Spleen (tissue), 11 donors: ENCODE data around the gene RNF13. TPM values are rescaled to one million over a fixed set of nuclear protein-coding genes. Genes with fewer than 3 reads are reported as not detected.

Experiments
- DNase-seq: peaks from one replicate; pipeline ENCODE4 v3.0.0-alpha.2; 2020
- H3K27ac ChIP-seq, 8 donors: fragments of 200-600 bp; sonication (generic) in 7 of 8; 1 replicate in 4 of 8; 2 replicates in 4 of 8; pipeline versions ENCODE4 v1.5.0 to v1.8.0; 2016 to 2021; ENCODE audit warnings: inconsistent platforms in 4 of 8, mild to moderate bottlenecking in 4 of 8, moderate library complexity in 1 of 8
- H3K27me3 ChIP-seq, 7 donors: fragments of 200-600 bp; sonication (generic) in 6 of 7; replicated peaks in 1 of 7; 1 replicate in 4 of 7; 2 replicates in 3 of 7; pipeline versions ENCODE4 v1.5.0 to v1.8.0; 2016 to 2021; ENCODE audit warnings: inconsistent platforms in 3 of 7, mild to moderate bottlenecking in 1 of 7
- H3K36me3 ChIP-seq, 6 donors: fragments of 200-600 bp; sonication (generic) in 5 of 6; 1 replicate in 4 of 6; 2 replicates in 2 of 6; pipeline versions ENCODE4 v1.5.0 to v1.8.0; 2016 to 2021; ENCODE audit warnings: inconsistent platforms in 2 of 6
- H3K4me1 ChIP-seq, 6 donors: fragments of 200-600 bp; sonication (generic) in 5 of 6; 1 replicate in 3 of 6; 2 replicates in 3 of 6; pipeline versions ENCODE4 v1.5.0 to v1.8.0; 2016 to 2021; ENCODE audit warnings: inconsistent platforms in 3 of 6
- H3K4me3 ChIP-seq, 8 donors: fragments of 200-600 bp; sonication (generic) in 7 of 8; 1 replicate in 4 of 8; 2 replicates in 4 of 8; pipeline versions ENCODE4 v1.5.0 to v1.8.0; 2016 to 2021; ENCODE audit warnings: inconsistent platforms in 4 of 8, mild to moderate bottlenecking in 4 of 8, moderate library complexity in 2 of 8
- H3K9me3 ChIP-seq, 8 donors: fragments of 200-600 bp; sonication (generic) in 7 of 8; 1 replicate in 4 of 8; 2 replicates in 4 of 8; pipeline versions ENCODE4 v1.5.0 to v1.8.0; 2016 to 2021; ENCODE audit warnings: inconsistent platforms in 4 of 8
- POLR2A ChIP-seq, 3 donors: fragments of 450-650 bp; IDR thresholded peaks; one replicate each; pipeline ENCODE4 v1.5.1; 2017; ENCODE audit warnings: antibody characterized with exemption in 3 of 3, mild to moderate bottlenecking in 1 of 3
- POLR2AphosphoS5 ChIP-seq, 3 donors: sonication (generic); formaldehyde crosslinking; IDR thresholded peaks; one replicate each; pipeline ENCODE4 v1.5.1; 2017; ENCODE audit warnings: antibody characterized with exemption in 3 of 3
- whole genome bisulfite sequencing, 5 donors: extraction: QIAGEN DNeasy Blood & Tissue Kit in 3 of 5; methylation state at CpG; one replicate each; pipeline versions ENCODE4 v1.1.5 to v1.1.7; 2013 to 2018; 5-methylcytosine and 5-hydroxymethylcytosine counted together
- intact Hi-C: fragments of 100-400 bp; cut with DNase I; formaldehyde crosslinking; loops from one replicate; pipeline ENCODE4 v1.15.0; 2023; ENCODE audit warnings: low total_unique reads
- polyA plus RNA-seq, 3 donors: library from polyadenylated mRNA; stranded (reverse); fragments of 200-250 nt; gene quantifications; one replicate each; pipeline ENCODE4 v1.2.1, GENCODE V29; 2013
- total RNA-seq, 7 donors: library from RNA; depleted of rRNA in 3 of 7; stranded (reverse); fragments of >200 nt in 3 of 7; fragmentation: NEBNext Ultra II Directional in 4 of 7; extraction: Animal tissue kit (Norgen Biotek cat#: 25700) in 4 of 7; gene quantifications; one replicate each; pipeline versions ENCODE4 v1.1.0 to v1.2.1, GENCODE V29; 2016 to 2021
- TF ChIP-seq, protein P1 (sequence below), 11 experiments: fragments of 200-600 bp in 7 of 11; fragments of 450-650 bp in 4 of 11; sonication (generic) in 4 of 11; IDR thresholded peaks in 8 of 11; conservative IDR thresholded peaks in 3 of 11; 1 replicate in 7 of 11; 2 replicates in 4 of 11; pipeline versions ENCODE4 v1.4.0 to v1.8.0; 2016 to 2021; ENCODE audit warnings: antibody characterized with exemption in 11 of 11, inconsistent platforms in 4 of 11, mild to moderate bottlenecking in 1 of 11
- donor health status: healthy with polysubstance abuse.
- donor health status: DM: no; HTN: no; CAD: no; lungs with moderate emphysema.
- donor health status: DM: no; HTN: no; CAD: no.
- donor health status: Bipolar disorder and iron deficiency.
- donor health status: healthy.
- donor health status: DM: no; HTN: no; CAD: no.
- donor health status: DM: yes; HTN: yes; CAD: no.

Gene RNF13
- total and polyA plus RNA-seq, 10 donors = 30.7 to 137 (median 111) TPM

DNA sequence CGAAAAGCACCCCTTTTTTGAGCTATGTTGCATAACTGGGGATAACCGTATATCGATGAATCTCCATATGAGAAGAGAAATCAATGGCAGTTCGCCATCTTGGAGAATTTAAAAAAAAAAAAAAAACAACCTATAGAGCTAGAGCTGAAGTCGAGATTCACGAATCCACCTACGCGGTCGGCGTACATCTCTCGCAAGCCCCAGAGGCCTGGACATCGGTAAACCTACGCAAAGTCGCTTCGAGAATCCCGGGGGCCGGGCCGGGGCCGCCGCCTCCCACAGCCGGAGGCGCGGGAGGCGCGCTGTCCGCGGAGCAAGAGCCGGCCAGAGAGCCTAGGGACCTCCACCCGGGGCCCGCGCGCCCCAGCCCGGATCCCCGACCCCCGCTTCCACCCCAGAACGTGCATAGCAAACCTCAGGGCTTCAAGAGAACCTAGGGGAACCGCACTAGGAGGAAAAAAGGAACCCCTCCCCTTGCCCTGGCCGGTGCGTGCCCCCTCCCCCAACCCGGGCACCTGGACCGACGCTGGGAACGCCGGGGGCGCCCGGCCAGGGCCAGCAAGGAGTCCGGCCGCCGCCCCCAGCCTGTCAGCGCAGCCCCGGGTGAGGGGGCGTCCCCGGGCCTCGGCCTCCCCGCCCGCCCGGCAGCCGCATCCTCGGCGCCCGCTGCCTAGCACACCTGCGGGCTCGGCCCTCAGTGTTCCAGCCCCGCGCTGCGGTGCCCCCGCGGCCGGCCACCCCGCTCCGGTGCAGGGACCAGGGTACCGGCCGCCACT lies 157.1 kb downstream of the RNF13 start:
- Histone ChIP-seq H3K4me1 (peaks cover 0 to 49% (median 27%) of the 10 kb centered on the region in 6 donors), H3K4me3 (peak overlapping the region; percentile 73 to 96 (median 86)), H3K27ac (peak overlapping the region; percentile 1 to 87 (median 82)), H3K9me3 (no peaks in the 10 kb centered on the region), H3K36me3 (no peaks in the 10 kb centered on the region), H3K27me3 (peaks cover 0 to 52% (median 7%) of the 10 kb centered on the region in 7 donors)
- DNase-seq = peak; percentile 94
- 0 to 2% (median 1%) methylated on average over 37 to 73 of the region's 73 CpGs for WGBS, 5 donors
- peak in 2 of 3 donors; percentile 24 to 35 for TF ChIP-seq POLR2AphosphoS5 (IDR thresholded peaks at IDR 0.05)
- TF ChIP-seq, protein P1, sequence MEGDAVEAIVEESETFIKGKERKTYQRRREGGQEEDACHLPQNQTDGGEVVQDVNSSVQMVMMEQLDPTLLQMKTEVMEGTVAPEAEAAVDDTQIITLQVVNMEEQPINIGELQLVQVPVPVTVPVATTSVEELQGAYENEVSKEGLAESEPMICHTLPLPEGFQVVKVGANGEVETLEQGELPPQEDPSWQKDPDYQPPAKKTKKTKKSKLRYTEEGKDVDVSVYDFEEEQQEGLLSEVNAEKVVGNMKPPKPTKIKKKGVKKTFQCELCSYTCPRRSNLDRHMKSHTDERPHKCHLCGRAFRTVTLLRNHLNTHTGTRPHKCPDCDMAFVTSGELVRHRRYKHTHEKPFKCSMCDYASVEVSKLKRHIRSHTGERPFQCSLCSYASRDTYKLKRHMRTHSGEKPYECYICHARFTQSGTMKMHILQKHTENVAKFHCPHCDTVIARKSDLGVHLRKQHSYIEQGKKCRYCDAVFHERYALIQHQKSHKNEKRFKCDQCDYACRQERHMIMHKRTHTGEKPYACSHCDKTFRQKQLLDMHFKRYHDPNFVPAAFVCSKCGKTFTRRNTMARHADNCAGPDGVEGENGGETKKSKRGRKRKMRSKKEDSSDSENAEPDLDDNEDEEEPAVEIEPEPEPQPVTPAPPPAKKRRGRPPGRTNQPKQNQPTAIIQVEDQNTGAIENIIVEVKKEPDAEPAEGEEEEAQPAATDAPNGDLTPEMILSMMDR (IDR thresholded peaks at IDR 0.05 in 8 of 11, conservative IDR thresholded peaks at IDR 0.05 in 3 of 11) = no peak
- peak in 1 of 3 donors; percentile 19 for TF ChIP-seq POLR2A (IDR thresholded peaks at IDR 0.05)
- intact Hi-C loops = loop anchor here (10.0 kb wide), 1 partner anchor 215 kb away; no protein-coding TSS in a partner anchor

GRCh38 chr3:149970716-149971402 lies 157.8 kb downstream of the RNF13 start, which contains the start of gene PFN2:
TSS of gene PFN2 (minus strand) at chr3:149970895. CDS start at chr3:149970856, 39 bp downstream.
- peaks cover 0 to 44% (median 27%) of the 10 kb centered on the region in 6 donors for H3K4me1 ChIP-seq
- intact Hi-C loops = no loop called here
- H3K36me3 ChIP-seq = no peaks in the 10 kb centered on the region
- H3K27ac ChIP-seq = peak within 1 kb of the TSS; percentile 30 to 87 (median 82)
- 0 to 1% (median 0%) methylated on average over 37 to 102 of the region's 102 CpGs for WGBS, 5 donors
- TF ChIP-seq, protein P1 (IDR thresholded peaks at IDR 0.05 in 8 of 11, conservative IDR thresholded peaks at IDR 0.05 in 3 of 11) = no peak
- TF ChIP-seq POLR2AphosphoS5 (IDR thresholded peaks at IDR 0.05) = peak; percentile 21 to 67 (median 60)
- peaks cover 0 to 52% (median 7%) of the 10 kb centered on the region in 7 donors for H3K27me3 ChIP-seq
- peak within 1 kb of the TSS; percentile 73 to 96 (median 86) for H3K4me3 ChIP-seq
- DNase-seq = peak; percentile 89
- no peaks in the 10 kb centered on the region for H3K9me3 ChIP-seq

DNA sequence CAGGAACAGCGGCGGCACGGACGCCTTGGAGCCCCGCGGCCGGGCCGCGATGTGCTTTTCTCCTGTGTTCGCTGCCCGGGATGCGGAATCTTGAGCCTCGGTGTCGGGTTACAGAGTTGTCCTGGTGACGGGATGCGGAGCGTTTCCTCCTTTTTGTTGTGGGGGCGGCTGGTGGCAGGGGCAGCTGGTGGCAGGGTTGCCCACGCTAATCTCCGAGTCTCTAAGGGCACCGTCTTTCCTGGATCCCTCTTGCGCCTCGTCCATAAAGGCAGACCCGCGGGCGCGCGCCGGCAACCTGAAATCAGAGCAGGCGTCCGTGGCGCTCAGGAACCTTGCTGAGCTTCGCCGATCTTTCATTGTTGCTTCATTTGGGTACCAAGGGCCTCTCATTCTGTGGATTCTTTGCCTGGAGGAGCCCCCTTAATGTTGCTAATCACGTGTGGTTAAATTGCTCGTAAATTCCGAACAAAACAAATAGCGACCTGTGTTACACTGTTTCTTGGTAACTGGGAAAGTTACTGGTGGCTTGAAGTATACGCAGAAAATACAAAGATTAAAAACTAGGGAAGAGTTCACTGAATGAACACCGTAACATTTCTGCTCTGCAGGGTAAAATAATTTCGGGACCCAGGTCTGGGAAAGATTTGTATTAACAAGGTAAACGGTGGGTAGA lies 158.5 kb downstream of the RNF13 start:
- H3K4me3 ChIP-seq = peak overlapping the region; percentile 73 to 96 (median 86)
- peak in 1 of 3 donors; percentile 20 for TF ChIP-seq POLR2AphosphoS5 (IDR thresholded peaks at IDR 0.05)
- TF ChIP-seq, protein P1 (IDR thresholded peaks at IDR 0.05 in 8 of 11, conservative IDR thresholded peaks at IDR 0.05 in 3 of 11) = no peak
- peaks cover 0 to 44% (median 27%) of the 10 kb centered on the region in 6 donors for H3K4me1 ChIP-seq
- intact Hi-C loops = no loop called here
- peak overlapping the region; percentile 30 to 87 (median 82) for H3K27ac ChIP-seq
- no peaks in the 10 kb centered on the region for H3K9me3 ChIP-seq
- WGBS, 5 donors = 1 to 3% (median 2%) methylated on average over 37 to 42 of the region's 42 CpGs
- H3K36me3 ChIP-seq = no peaks in the 10 kb centered on the region
- DNase-seq = peak; percentile 82
- peaks cover 0 to 52% (median 7%) of the 10 kb centered on the region in 7 donors for H3K27me3 ChIP-seq
